Astrocyte (in vitro differentiated cells and primary cell): ENCODE measurements around the gene GVQW3.

Experiments
- EZH2 ChIP-seq: IDR thresholded peaks from 2 replicates; pipeline ENCODE4 v1.6.1; 2012; ENCODE audit warnings: mild to moderate bottlenecking, low read length, inconsistent platforms; ENCODE audit not compliant: insufficient read depth
- TF ChIP-seq, protein P1 (sequence below): IDR thresholded peaks from 2 replicates; pipeline ENCODE4 v1.5.1; 2011; ENCODE audit warnings: low read depth, mild to moderate bottlenecking, inconsistent platforms, low read length, moderate library complexity; ENCODE audit not compliant: insufficient read depth

DNA sequence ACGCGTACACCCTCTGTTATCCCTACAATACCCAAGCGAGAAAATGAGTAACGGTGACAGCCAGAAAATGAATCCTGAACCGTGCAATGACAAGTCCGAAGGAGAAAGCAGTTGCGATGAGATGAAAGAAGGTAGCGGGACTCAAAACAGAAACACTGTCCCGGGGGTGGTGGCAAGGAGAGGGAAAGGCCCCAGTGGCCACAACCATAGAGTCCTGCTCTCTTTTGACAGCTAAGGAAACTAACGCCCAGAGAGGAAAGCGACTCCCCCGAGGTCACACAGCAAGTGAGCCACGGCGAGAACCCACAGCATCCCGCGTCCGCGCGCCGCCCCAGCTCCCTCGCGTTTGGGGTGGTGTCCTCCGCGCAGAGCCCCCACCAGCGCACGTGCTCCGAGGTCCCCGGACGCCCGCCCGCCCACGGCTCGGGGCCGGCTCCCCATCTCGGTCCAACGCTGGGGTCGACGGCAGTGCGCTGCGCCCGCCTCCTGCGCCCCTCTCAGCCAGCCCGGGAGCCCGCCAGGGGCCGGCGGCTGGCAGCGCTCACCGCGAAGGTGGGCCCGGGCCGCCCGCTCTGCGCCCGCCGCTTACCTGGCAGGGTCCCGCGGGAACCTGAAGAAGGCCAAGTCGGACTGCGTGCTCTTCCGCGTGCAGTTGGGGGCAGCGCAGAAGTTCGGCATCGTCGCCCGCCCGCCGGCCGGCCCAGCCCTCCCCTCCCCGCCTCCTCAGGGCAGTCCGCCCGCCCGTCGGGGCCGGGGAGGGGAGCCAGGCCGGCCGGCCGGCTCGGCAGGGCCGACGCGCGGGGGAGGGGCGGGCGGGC lies 755 bp upstream of the GVQW3 start:
- TF ChIP-seq, protein P1, sequence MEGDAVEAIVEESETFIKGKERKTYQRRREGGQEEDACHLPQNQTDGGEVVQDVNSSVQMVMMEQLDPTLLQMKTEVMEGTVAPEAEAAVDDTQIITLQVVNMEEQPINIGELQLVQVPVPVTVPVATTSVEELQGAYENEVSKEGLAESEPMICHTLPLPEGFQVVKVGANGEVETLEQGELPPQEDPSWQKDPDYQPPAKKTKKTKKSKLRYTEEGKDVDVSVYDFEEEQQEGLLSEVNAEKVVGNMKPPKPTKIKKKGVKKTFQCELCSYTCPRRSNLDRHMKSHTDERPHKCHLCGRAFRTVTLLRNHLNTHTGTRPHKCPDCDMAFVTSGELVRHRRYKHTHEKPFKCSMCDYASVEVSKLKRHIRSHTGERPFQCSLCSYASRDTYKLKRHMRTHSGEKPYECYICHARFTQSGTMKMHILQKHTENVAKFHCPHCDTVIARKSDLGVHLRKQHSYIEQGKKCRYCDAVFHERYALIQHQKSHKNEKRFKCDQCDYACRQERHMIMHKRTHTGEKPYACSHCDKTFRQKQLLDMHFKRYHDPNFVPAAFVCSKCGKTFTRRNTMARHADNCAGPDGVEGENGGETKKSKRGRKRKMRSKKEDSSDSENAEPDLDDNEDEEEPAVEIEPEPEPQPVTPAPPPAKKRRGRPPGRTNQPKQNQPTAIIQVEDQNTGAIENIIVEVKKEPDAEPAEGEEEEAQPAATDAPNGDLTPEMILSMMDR, result no peak
- TF ChIP-seq EZH2, result no peak
